HuH-7 (cell line): Measurements from ENCODE around the gene MYH9.
"Not testable (repeated sequence)": the region's sequence is repeated elsewhere in the genome, so short reads cannot be mapped to it uniquely, and the experiment has no call there.

ENCODE experiments used
- DNase-seq: peaks from one replicate; pipeline ENCODE4 v3.0.0; 2011; ENCODE audit warnings: low spot score

MYH9 gene

GRCh38 chr22:36291831-36292740, 95.7 kb downstream of the MYH9 start:
- no peak for DNase-seq

- not testable (repeated sequence) for DNase-seq
Observed at GRCh38 chr22:36290391-36291075, 97.2 kb downstream of the MYH9 start.

- DNase-seq = not testable (repeated sequence)
Observed at GRCh38 chr22:36289948-36290371, 97.8 kb downstream of the MYH9 start.

- DNase-seq = no peak
Observed at GRCh38 chr22:36289406-36289870, 98.3 kb downstream of the MYH9 start.

GRCh38 chr22:36288571-36289405, 99.0 kb downstream of the MYH9 start:
- DNase-seq = no peak

GRCh38 chr22:36287881-36288515, 99.8 kb downstream of the MYH9 start:
- no peak for DNase-seq

- DNase-seq = peak; percentile 99
Observed at GRCh38 chr22:36286096-36286957, 101.4 kb downstream of the MYH9 start.

- no peak for DNase-seq
Observed at GRCh38 chr22:36285545-36285944, 102.2 kb downstream of the MYH9 start.

GRCh38 chr22:36285017-36285416, 102.8 kb downstream of the MYH9 start:
- no peak for DNase-seq

- no peak for DNase-seq
Observed at GRCh38 chr22:36284171-36284571, 103.6 kb downstream of the MYH9 start.

- peak; percentile 3 for DNase-seq
Observed at GRCh38 chr22:36282328-36282831, 105.4 kb downstream of the MYH9 start.

GRCh38 chr22:36281781-36282327, 105.9 kb downstream of the MYH9 start:
- peak; percentile 6 for DNase-seq

GRCh38 chr22:36280379-36280778, 107.4 kb downstream of the MYH9 start:
- DNase-seq = peak; percentile 10

GRCh38 chr22:36279219-36279666, 108.5 kb downstream of the MYH9 start:
- peak; percentile 74 for DNase-seq

GRCh38 chr22:36277482-36278291, 110.1 kb downstream of the MYH9 start:
- DNase-seq = peak; percentile 84

GRCh38 chr22:36274531-36274930, 113.2 kb downstream of the MYH9 start:
- DNase-seq = no peak

- not testable (repeated sequence) for DNase-seq
Observed at GRCh38 chr22:36271951-36272350, 115.8 kb downstream of the MYH9 start.

- DNase-seq = not testable (repeated sequence)
Observed at GRCh38 chr22:36271231-36271630, 116.5 kb downstream of the MYH9 start.

GRCh38 chr22:36267896-36268485, 119.8 kb downstream of the MYH9 start:
- DNase-seq = no peak
